HG03575 (cell line): Measurements from ENCODE around the gene PKD2L2.
"Not testable (repeated sequence)": the region's sequence is repeated elsewhere in the genome, so short reads cannot be mapped to it uniquely, and the experiment has no call there.

Source experiments
- ATAC-seq: cut with Tn5 transposase; IDR thresholded peaks from one replicate; pipeline ENCODE4 v1.9.1; 2021; ENCODE audit not compliant: unreplicated experiment, insufficient number of reproducible peaks, low FRiP score; ENCODE audit errors: extremely low read depth

Gene PKD2L2

GRCh38 chr5:137888863-137889759 lies at the start of gene PKD2L2:
PKD2L2 (plus strand) TSS chr5:137889457; CDS start chr5:137889492, 35 bp downstream.
- no peak for ATAC-seq

- no peak for ATAC-seq
Observed at GRCh38 chr5:137842296-137842695, 47.0 kb upstream of the PKD2L2 start.

- ATAC-seq: no peak
Observed at GRCh38 chr5:137843676-137844299, 45.5 kb upstream of the PKD2L2 start.

GRCh38 chr5:137845472-137845871 lies 43.8 kb upstream of the PKD2L2 start:
- ATAC-seq: no peak

- no peak for ATAC-seq
Observed at GRCh38 chr5:137847687-137848086, 41.6 kb upstream of the PKD2L2 start.

GRCh38 chr5:137853165-137853564 lies 36.1 kb upstream of the PKD2L2 start:
- not testable (repeated sequence) for ATAC-seq

- ATAC-seq: no peak
Observed at GRCh38 chr5:137856201-137856600, 33.1 kb upstream of the PKD2L2 start.

- no peak for ATAC-seq
Observed at GRCh38 chr5:137856916-137857862, 32.1 kb upstream of the PKD2L2 start.

GRCh38 chr5:137858223-137858916 lies 30.9 kb upstream of the PKD2L2 start:
- peak; percentile 52 for ATAC-seq

GRCh38 chr5:137858954-137859353 lies 30.3 kb upstream of the PKD2L2 start:
- no peak for ATAC-seq

- ATAC-seq: no peak
Observed at GRCh38 chr5:137862251-137862650, 27.0 kb upstream of the PKD2L2 start.

GRCh38 chr5:137863653-137864052 lies 25.6 kb upstream of the PKD2L2 start:
- not testable (repeated sequence) for ATAC-seq

GRCh38 chr5:137866541-137867388 lies 22.5 kb upstream of the PKD2L2 start:
- ATAC-seq: no peak

- no peak for ATAC-seq
Observed at GRCh38 chr5:137867664-137868063, 21.6 kb upstream of the PKD2L2 start, which contains the start of gene MYOT. MYOT (plus strand) TSS chr5:137867860; CDS start chr5:137870652, 2,792 bp downstream.

- ATAC-seq: no peak
Observed at GRCh38 chr5:137870647-137871339, 18.5 kb upstream of the PKD2L2 start.

- ATAC-seq: no peak
Observed at GRCh38 chr5:137871571-137871970, 17.7 kb upstream of the PKD2L2 start.

GRCh38 chr5:137872466-137872865 lies 16.8 kb upstream of the PKD2L2 start:
- ATAC-seq: no peak
